ENCODE data around the gene CD81.

DNA sequence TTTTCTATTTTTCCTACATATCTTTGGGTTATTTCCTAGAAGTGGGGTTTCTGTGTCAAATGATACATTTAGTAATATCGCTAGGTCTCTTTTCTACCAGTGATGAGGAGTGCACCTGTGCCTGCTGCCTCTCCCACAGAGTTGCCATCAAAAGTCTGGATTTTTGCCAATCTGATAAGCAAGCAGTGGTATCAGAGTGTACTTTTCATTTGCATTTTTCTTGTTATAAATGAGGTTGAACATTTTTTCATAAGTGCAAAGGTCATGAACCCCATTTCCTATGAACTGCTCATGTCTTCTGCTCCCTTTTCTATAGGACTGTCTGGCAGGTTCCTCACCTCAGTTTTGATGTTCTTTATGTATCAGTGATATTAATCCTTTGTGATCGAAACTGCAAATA is 65.5 kb downstream of the CD81 start:
- TF ChIP-seq CTCF (conservative IDR thresholded peaks at IDR 0.05; ENCODE audit: low read depth, low read length) (no peak), EZH2 (IDR thresholded peaks at IDR 0.05; ENCODE audit: borderline replicate concordance, low read depth, low read length, poor library complexity, severe bottlenecking) (no peak)

Data from A673 (cell line).